Measurements from ENCODE around the gene TRPV2. TPM values are rescaled to one million over a fixed set of nuclear protein-coding genes. Genes with fewer than 3 reads are reported as not detected.

TRPV2 gene
- total and polyA plus RNA-seq, 10 of the 15 experiments (the other 5 are each of a cell fraction or from before 2014, with no cell fraction given) = 8.9 to 94.4 (median 54.1) TPM

- CTCF ChIA-PET = interaction anchor here (0.5 to 4.5 kb wide), 9 partner anchors 17 to 140 kb away, joined by 3 to 53 read pairs (median 4); partner anchors contain the start of gene TRPV2
- intact Hi-C loops (cut with micrococcal nuclease; ENCODE audit: unreplicated experiment) (loop anchor here (2.0 kb wide), 1 partner anchor 58 kb away; no protein-coding TSS in a partner anchor), in situ Hi-C loops (cut with MboI) (loop anchor here (5.0 kb wide), 1 partner anchor 36 kb away; the partner anchor contains the start of gene TRPV2)
- FAIRE-seq (no peak), ATAC-seq (peak; percentile 97), DNase-seq (ENCODE audit: low read depth, low spot score) (peak; percentile 89)
- Histone ChIP-seq H3K9me3 (replicated peaks; ENCODE audit: control insufficient read depth, insufficient read depth, low read length) (no peaks in the 10 kb centered on the region; the same call in 2 of the 3 replicates), H3K4me2 (ENCODE audit: control insufficient read depth, insufficient read depth) (peak within 1 kb of the TSS; percentile 83), H3K4me1 (ENCODE audit: control insufficient read depth, insufficient read depth, low read length) (peaks cover 16% of the 10 kb centered on the region), H3K9ac (ENCODE audit: control insufficient read depth, insufficient read depth, low read length) (peak within 1 kb of the TSS; percentile 85), H3K79me2 (ENCODE audit: control insufficient read depth, insufficient read depth, low read length) (peaks cover 31% of the 10 kb centered on the region), H3K27me3 (replicated peaks in 1 of 2; ENCODE audit: control insufficient read depth in 2 of 2, insufficient read depth in 2 of 2, low read length in 1 of 2) (no peaks in the 10 kb centered on the region), H2AFZ (ENCODE audit: control insufficient read depth, low read depth, low read length) (peak within 1 kb of the TSS; percentile 99), H4K20me1 (ENCODE audit: control insufficient read depth, insufficient read depth) (peaks cover 4% of the 10 kb centered on the region), H3K36me3 (ENCODE audit: control insufficient read depth in 2 of 2, insufficient read depth in 2 of 2, low read length in 1 of 2) (peaks cover 4 to 11% of the 10 kb centered on the region in 2 experiments), H3K27ac (ENCODE audit: control insufficient read depth, insufficient read depth) (peak within 1 kb of the TSS; percentile 100), H3K4me3 (peak within 1 kb of the TSS; percentile 76)
- SMC1A ChIA-PET (ENCODE audit: uncharacterized antibody, unreplicated experiment) = interaction anchor here (0.7 to 3.0 kb wide), 7 partner anchors 15 to 61 kb away, joined by 3 to 25 read pairs (median 5); partner anchors contain the start of gene TRPV2
- RAD21 ChIA-PET (ENCODE audit: unreplicated experiment) = interaction anchor here (0.9 to 2.3 kb wide), 9 partner anchors 17 to 95 kb away, joined by 3 to 18 read pairs (median 4); partner anchors contain the start of gene TRPV2
- WGBS (ENCODE audit: insufficient coverage, insufficient replicate concordance, low lambda C conversion rate, missing lambda C conversion rate) = under 1% methylated on average over 59 of the region's 67 CpGs
- POLR2A ChIA-PET = interaction anchor here (0.6 to 3.2 kb wide), 12 partner anchors 11 to 155 kb away, joined by 3 to 37 read pairs (median 6); partner anchors contain the start of gene TRPV2
- BruUV-seq (replicated peaks) = no TSS peak
- peak; percentile 94 for TF ChIP-seq ATF7 (IDR thresholded peaks at IDR 0.05; ENCODE audit: low read depth)
- peak; percentile 92 for TF ChIP-seq KLF5 (IDR thresholded peaks at IDR 0.05; ENCODE audit: partially characterized antibody)
- TF ChIP-seq, protein P1, sequence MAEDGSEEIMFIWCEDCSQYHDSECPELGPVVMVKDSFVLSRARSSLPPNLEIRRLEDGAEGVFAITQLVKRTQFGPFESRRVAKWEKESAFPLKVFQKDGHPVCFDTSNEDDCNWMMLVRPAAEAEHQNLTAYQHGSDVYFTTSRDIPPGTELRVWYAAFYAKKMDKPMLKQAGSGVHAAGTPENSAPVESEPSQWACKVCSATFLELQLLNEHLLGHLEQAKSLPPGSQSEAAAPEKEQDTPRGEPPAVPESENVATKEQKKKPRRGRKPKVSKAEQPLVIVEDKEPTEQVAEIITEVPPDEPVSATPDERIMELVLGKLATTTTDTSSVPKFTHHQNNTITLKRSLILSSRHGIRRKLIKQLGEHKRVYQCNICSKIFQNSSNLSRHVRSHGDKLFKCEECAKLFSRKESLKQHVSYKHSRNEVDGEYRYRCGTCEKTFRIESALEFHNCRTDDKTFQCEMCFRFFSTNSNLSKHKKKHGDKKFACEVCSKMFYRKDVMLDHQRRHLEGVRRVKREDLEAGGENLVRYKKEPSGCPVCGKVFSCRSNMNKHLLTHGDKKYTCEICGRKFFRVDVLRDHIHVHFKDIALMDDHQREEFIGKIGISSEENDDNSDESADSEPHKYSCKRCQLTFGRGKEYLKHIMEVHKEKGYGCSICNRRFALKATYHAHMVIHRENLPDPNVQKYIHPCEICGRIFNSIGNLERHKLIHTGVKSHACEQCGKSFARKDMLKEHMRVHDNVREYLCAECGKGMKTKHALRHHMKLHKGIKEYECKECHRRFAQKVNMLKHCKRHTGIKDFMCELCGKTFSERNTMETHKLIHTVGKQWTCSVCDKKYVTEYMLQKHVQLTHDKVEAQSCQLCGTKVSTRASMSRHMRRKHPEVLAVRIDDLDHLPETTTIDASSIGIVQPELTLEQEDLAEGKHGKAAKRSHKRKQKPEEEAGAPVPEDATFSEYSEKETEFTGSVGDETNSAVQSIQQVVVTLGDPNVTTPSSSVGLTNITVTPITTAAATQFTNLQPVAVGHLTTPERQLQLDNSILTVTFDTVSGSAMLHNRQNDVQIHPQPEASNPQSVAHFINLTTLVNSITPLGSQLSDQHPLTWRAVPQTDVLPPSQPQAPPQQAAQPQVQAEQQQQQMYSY (CRISPR knock-in tag; IDR thresholded peaks at IDR 0.05) = peak; percentile 17; the same call in 1 of the 2 replicates
- peak; percentile 67; the same call in 1 of the 2 replicates for TF ChIP-seq TCF12 (IDR thresholded peaks at IDR 0.05; ENCODE audit: low read depth, low read length)
- TF ChIP-seq KDM1A (IDR thresholded peaks at IDR 0.05; ENCODE audit: borderline replicate concordance) = no peak
- no peak for TF ChIP-seq CBX5 (IDR thresholded peaks at IDR 0.05; ENCODE audit: low read depth)
- TF ChIP-seq, protein P2, sequence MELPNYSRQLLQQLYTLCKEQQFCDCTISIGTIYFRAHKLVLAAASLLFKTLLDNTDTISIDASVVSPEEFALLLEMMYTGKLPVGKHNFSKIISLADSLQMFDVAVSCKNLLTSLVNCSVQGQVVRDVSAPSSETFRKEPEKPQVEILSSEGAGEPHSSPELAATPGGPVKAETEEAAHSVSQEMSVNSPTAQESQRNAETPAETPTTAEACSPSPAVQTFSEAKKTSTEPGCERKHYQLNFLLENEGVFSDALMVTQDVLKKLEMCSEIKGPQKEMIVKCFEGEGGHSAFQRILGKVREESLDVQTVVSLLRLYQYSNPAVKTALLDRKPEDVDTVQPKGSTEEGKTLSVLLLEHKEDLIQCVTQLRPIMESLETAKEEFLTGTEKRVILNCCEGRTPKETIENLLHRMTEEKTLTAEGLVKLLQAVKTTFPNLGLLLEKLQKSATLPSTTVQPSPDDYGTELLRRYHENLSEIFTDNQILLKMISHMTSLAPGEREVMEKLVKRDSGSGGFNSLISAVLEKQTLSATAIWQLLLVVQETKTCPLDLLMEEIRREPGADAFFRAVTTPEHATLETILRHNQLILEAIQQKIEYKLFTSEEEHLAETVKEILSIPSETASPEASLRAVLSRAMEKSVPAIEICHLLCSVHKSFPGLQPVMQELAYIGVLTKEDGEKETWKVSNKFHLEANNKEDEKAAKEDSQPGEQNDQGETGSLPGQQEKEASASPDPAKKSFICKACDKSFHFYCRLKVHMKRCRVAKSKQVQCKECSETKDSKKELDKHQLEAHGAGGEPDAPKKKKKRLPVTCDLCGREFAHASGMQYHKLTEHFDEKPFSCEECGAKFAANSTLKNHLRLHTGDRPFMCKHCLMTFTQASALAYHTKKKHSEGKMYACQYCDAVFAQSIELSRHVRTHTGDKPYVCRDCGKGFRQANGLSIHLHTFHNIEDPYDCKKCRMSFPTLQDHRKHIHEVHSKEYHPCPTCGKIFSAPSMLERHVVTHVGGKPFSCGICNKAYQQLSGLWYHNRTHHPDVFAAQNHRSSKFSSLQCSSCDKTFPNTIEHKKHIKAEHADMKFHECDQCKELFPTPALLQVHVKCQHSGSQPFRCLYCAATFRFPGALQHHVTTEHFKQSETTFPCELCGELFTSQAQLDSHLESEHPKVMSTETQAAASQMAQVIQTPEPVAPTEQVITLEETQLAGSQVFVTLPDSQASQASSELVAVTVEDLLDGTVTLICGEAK (IDR thresholded peaks at IDR 0.05; ENCODE audit: borderline replicate concordance) = peak; percentile 69; the same call in 1 of the 2 replicates
- TF ChIP-seq TARDBP (IDR thresholded peaks at IDR 0.05; ENCODE audit: borderline replicate concordance) = 0 out of 2 replicates have a peak, but pooled peaks have one; percentile 43
- 0 out of 2 replicates have a peak, but pooled peaks have one; percentile 13 for TF ChIP-seq ZBTB11 (CRISPR knock-in tag; IDR thresholded peaks at IDR 0.05)
Observed at GRCh38 chr17:16380640-16381495, 34.5 kb upstream of the TRPV2 start, which contains the start of gene UBB. Gene UBB (plus strand): TSS chr17:16381091. CDS start chr17:16381908, 817 bp downstream.

Data from GM12878 (cell line).